ENCODE data around the gene PSD4.
A peak's percentile ranks its signal among the peaks of the same experiment; 100 is the strongest.
"Not testable (repeated sequence)": the region's sequence is repeated elsewhere in the genome, so short reads cannot be mapped to it uniquely, and the experiment has no call there.

- not testable (repeated sequence) for TF ChIP-seq CTCF (IDR thresholded peaks at IDR 0.05); EP300 (IDR thresholded peaks at IDR 0.05; ENCODE audit: low read depth)
- TF ChIP-seq POLR2A (IDR thresholded peaks at IDR 0.05) (peak; percentile 76), POLR2AphosphoS5 (IDR thresholded peaks at IDR 0.05) (peak; percentile 38 to 66 (median 62))
Measured at GRCh38 chr2:113235347-113236226, 61.8 kb downstream of the PSD4 start.
